BLaER1 treated with 17β-estradiol and CSF1 and Interleukin-3, amounts not matched to agents 10 nM and 100 nM (cell line): Measurements from ENCODE around the gene GABRG3.
"Not testable (repeated sequence)": the region's sequence is repeated elsewhere in the genome, so short reads cannot be mapped to it uniquely, and the experiment has no call there.

Experiments used
- H3K27ac ChIP-seq, 11 experiments: shearing (Covaris generic); formaldehyde crosslinking; 2 replicates each; pipeline ENCODE4 v1.8.1; 2022
- H3K27me3 ChIP-seq, 11 experiments: shearing (Covaris generic); formaldehyde crosslinking; 2 replicates each; pipeline ENCODE4 v1.8.1; 2022
- H3K36me3 ChIP-seq, 11 experiments: shearing (Covaris generic); formaldehyde crosslinking; 2 replicates each; pipeline ENCODE4 v1.8.1; 2022
- H3K4me1 ChIP-seq, 10 experiments: shearing (Covaris generic); formaldehyde crosslinking; 2 replicates each; pipeline ENCODE4 v1.8.1; 2022
- H3K4me2 ChIP-seq, 11 experiments: shearing (Covaris generic); formaldehyde crosslinking; 2 replicates each; pipeline ENCODE4 v1.8.1; 2022
- H3K4me3 ChIP-seq, 10 experiments: shearing (Covaris generic); formaldehyde crosslinking; 2 replicates each; pipeline ENCODE4 v1.8.1; 2022
- H3K9ac ChIP-seq, 11 experiments: shearing (Covaris generic); formaldehyde crosslinking; 2 replicates each; pipeline ENCODE4 v1.8.1; 2022
- H3K9me3 ChIP-seq, 11 experiments: shearing (Covaris generic); formaldehyde crosslinking; replicated peaks in 1 of 11; 2 replicates each; pipeline ENCODE4 v1.8.1; 2022
- H4K20me1 ChIP-seq, 11 experiments: shearing (Covaris generic); formaldehyde crosslinking; 2 replicates each; pipeline ENCODE4 v1.8.1; 2022
- Cebpa-rat ChIP-seq, 11 experiments: shearing (Covaris generic); IDR thresholded peaks; 2 replicates each; pipeline ENCODE4 v1.8.1; 2022

The GABRG3 gene

GRCh38 chr15:27359586-27359985, 388.6 kb downstream of the GABRG3 start:
- no peak for TF ChIP-seq Cebpa-rat (IDR thresholded peaks at IDR 0.05)
- H3K4me1 ChIP-seq, result no peaks in the 10 kb centered on the region
- no peak overlapping the region for H3K4me3 ChIP-seq
- no peaks in the 10 kb centered on the region for H3K36me3 ChIP-seq
- no peaks in the 10 kb centered on the region for H3K27me3 ChIP-seq
- H3K4me2 ChIP-seq, result no peak overlapping the region
- H3K27ac ChIP-seq, result no peak overlapping the region
- H3K9ac ChIP-seq, result no peak overlapping the region
- H3K9me3 ChIP-seq, result peaks cover 0 to 7% (median 0%) of the 10 kb centered on the region in 11 experiments; a peak in 4 of 22 replicates
- H4K20me1 ChIP-seq, result no peaks in the 10 kb centered on the region

DNA sequence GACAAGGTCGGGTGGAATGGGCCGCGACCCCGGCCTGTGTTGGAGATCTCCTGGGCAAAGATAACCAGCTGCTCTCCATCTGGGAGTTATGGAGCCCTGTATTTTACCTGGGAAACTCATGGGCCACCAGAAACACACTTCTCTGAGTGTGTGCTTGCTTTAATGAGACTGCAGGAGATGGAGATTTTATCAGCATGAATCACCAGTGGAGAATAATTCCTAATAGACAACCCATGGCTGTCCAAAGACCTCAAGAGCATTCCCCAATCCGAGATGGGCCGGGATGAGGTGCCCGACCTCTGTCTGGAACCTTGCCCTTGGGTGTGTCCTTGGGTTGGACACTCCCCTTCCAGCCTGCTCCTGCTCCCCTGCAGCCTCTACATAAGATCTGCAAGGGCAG, 389.3 kb downstream of the GABRG3 start:
- Histone ChIP-seq H3K27ac (no peak overlapping the region), H3K9ac (no peak overlapping the region), H3K36me3 (no peaks in the 10 kb centered on the region), H3K27me3 (no peaks in the 10 kb centered on the region), H3K4me1 (no peaks in the 10 kb centered on the region), H3K4me2 (no peak overlapping the region), H3K4me3 (no peak overlapping the region), H4K20me1 (no peaks in the 10 kb centered on the region), H3K9me3 (peaks cover 0 to 4% (median 0%) of the 10 kb centered on the region in 11 experiments; a peak in 4 of 22 replicates)
- TF ChIP-seq Cebpa-rat (IDR thresholded peaks at IDR 0.05), result no peak

DNA sequence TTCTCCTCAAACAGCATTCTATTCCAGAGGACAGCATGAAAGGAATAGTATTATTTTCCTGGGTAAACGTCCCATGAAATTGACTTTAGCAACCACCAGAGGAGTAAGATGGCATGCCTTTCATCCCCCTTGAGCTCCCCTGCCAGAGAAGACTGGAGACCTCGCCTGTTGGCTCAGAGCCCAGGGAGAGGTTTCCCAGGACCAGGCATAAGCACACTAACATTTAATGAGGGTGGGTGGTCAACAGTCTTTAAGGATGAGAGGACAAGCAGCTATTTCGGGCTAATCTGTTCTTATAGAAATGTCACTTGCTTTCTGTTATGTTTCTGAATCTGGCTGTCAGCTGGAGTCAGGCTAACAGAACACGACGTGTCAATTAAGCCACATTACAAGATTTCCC, 390.5 kb downstream of the GABRG3 start:
- H3K27me3 ChIP-seq, result no peaks in the 10 kb centered on the region
- no peaks in the 10 kb centered on the region for H3K4me1 ChIP-seq
- no peak overlapping the region for H3K4me2 ChIP-seq
- no peak for TF ChIP-seq Cebpa-rat (IDR thresholded peaks at IDR 0.05)
- H4K20me1 ChIP-seq, result no peaks in the 10 kb centered on the region
- H3K36me3 ChIP-seq, result no peaks in the 10 kb centered on the region
- no peak overlapping the region for H3K27ac ChIP-seq
- H3K4me3 ChIP-seq, result no peak overlapping the region
- no peaks in the 10 kb centered on the region for H3K9me3 ChIP-seq
- no peak overlapping the region for H3K9ac ChIP-seq

GRCh38 chr15:27365456-27365855, 394.5 kb downstream of the GABRG3 start:
- H4K20me1 ChIP-seq, result no peaks in the 10 kb centered on the region
- TF ChIP-seq Cebpa-rat (IDR thresholded peaks at IDR 0.05), result no peak
- no peaks in the 10 kb centered on the region for H3K9me3 ChIP-seq
- no peak overlapping the region for H3K9ac ChIP-seq
- H3K36me3 ChIP-seq, result no peaks in the 10 kb centered on the region
- no peaks in the 10 kb centered on the region for H3K27me3 ChIP-seq
- H3K27ac ChIP-seq, result no peak overlapping the region
- H3K4me2 ChIP-seq, result no peak overlapping the region
- no peak overlapping the region for H3K4me3 ChIP-seq
- H3K4me1 ChIP-seq, result no peaks in the 10 kb centered on the region

- not testable (repeated sequence) for H3K36me3 ChIP-seq, H3K27me3 ChIP-seq, H4K20me1 ChIP-seq, H3K9ac ChIP-seq, H3K4me3 ChIP-seq
- Histone ChIP-seq H3K27ac (peak overlapping the region in 4 of 11 experiments; percentile 40 to 57 (median 52); a peak in 6 of 22 replicates), H3K9me3 (peaks cover 0 to 14% (median 8%) of the 10 kb centered on the region in 11 experiments; a peak in 9 of 22 replicates), H3K4me1 (peaks cover 0 to 21% (median 15%) of the 10 kb centered on the region in 10 experiments; a peak in 14 of 20 replicates), H3K4me2 (peak overlapping the region in 9 of 11 experiments; percentile 13 to 63 (median 52); a peak in 17 of 22 replicates)
These were observed 406.4 kb downstream of the GABRG3 start for GRCh38 chr15:27377391-27377790.

DNA sequence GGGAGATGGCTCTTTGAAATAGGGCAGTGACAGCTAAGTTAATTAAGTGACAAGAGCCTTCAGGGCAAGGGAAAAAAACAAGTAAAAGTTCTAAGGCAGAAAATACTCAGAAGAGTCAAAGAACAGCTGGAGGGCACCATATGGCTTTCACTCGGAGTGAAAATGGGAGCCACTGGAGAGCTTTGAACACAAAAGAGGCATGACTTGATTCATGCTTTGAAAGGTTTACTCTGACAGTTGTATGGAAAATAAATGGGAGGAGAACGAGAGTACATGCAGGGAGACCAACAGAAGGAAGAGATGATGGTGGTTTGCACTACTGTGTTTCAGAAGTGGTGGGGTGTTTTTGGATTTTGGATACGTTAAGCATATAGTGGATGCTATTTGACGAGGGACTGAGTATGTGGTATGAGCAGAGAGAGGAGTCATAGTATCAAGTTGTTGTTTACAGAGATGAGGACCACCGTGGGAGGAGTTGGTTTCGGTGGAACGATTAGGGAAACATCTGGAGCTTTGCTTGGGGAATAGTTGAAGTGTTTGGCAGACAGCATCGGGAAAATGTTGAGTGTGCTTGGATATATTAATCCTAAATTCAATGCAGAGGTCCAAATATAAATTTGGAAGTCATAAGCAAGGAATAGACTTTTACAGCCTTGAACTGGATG, 411.5 kb downstream of the GABRG3 start:
- Histone ChIP-seq H3K9ac (no peak overlapping the region), H3K4me3 (no peak overlapping the region), H3K9me3 (peaks cover 16 to 25% (median 20%) of the 10 kb centered on the region in 11 experiments; a peak in 19 of 22 replicates), H3K4me2 (no peak overlapping the region), H3K4me1 (peaks cover 0 to 9% (median 6%) of the 10 kb centered on the region in 10 experiments; a peak in 14 of 20 replicates), H3K36me3 (no peaks in the 10 kb centered on the region), H3K27ac (no peak overlapping the region), H4K20me1 (no peaks in the 10 kb centered on the region), H3K27me3 (no peaks in the 10 kb centered on the region)
- TF ChIP-seq Cebpa-rat (IDR thresholded peaks at IDR 0.05), result no peak

GRCh38 chr15:27383726-27384125, 412.7 kb downstream of the GABRG3 start:
- Histone ChIP-seq H3K4me3 (no peak overlapping the region), H3K36me3 (no peaks in the 10 kb centered on the region), H3K9me3 (peaks cover 20 to 34% (median 29%) of the 10 kb centered on the region in 11 experiments), H4K20me1 (no peaks in the 10 kb centered on the region), H3K9ac (no peak overlapping the region), H3K4me1 (no peaks in the 10 kb centered on the region; a peak in 1 of 20 replicates), H3K27ac (no peak overlapping the region), H3K27me3 (no peaks in the 10 kb centered on the region), H3K4me2 (no peak overlapping the region)
- no peak for TF ChIP-seq Cebpa-rat (IDR thresholded peaks at IDR 0.05)

- Histone ChIP-seq H3K4me2 (no peak overlapping the region), H4K20me1 (no peaks in the 10 kb centered on the region), H3K9ac (no peak overlapping the region), H3K9me3 (peaks cover 3 to 17% (median 13%) of the 10 kb centered on the region in 11 experiments; a peak in 18 of 22 replicates), H3K27me3 (no peaks in the 10 kb centered on the region), H3K27ac (no peak overlapping the region), H3K4me1 (no peaks in the 10 kb centered on the region), H3K36me3 (no peaks in the 10 kb centered on the region), H3K4me3 (no peak overlapping the region)
- no peak for TF ChIP-seq Cebpa-rat (IDR thresholded peaks at IDR 0.05)
These were observed 421.2 kb downstream of the GABRG3 start for GRCh38 chr15:27392163-27392562.

GRCh38 chr15:27396521-27396920, 425.5 kb downstream of the GABRG3 start:
- H3K4me1 ChIP-seq, result no peaks in the 10 kb centered on the region
- no peak overlapping the region for H3K4me2 ChIP-seq
- H3K9me3 ChIP-seq, result peaks cover 0 to 6% (median 0%) of the 10 kb centered on the region in 11 experiments; a peak in 5 of 22 replicates

DNA sequence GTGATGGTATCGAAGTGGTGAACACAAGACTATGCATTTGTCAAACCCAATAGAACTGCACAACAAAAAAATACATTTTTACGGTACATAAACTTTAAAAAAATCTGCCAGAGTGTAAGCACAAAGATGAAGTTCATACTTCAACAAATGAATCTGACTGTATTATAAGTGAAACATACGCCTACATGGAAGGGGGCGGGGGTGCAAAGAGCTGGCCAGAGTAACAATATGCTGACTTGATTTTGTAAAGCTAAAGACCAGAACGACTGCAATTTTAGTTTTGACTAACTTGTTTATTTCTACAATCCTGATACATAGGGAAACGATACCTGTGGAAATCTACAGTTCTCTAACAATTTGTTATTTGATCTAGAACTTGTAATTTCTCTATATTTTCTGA, 426.0 kb downstream of the GABRG3 start:
- Histone ChIP-seq H3K4me3 (no peak overlapping the region), H3K36me3 (no peaks in the 10 kb centered on the region), H3K4me2 (no peak overlapping the region), H3K27me3 (no peaks in the 10 kb centered on the region), H3K9me3 (peaks cover 0 to 6% (median 0%) of the 10 kb centered on the region in 11 experiments; a peak in 5 of 22 replicates), H3K4me1 (no peaks in the 10 kb centered on the region), H4K20me1 (no peaks in the 10 kb centered on the region), H3K9ac (no peak overlapping the region), H3K27ac (no peak overlapping the region)
- TF ChIP-seq Cebpa-rat (IDR thresholded peaks at IDR 0.05), result no peak

More at GRCh38 chr15:27396521-27396920, 425.5 kb downstream of the GABRG3 start:
- H3K4me3 ChIP-seq, result no peak overlapping the region
- no peaks in the 10 kb centered on the region for H4K20me1 ChIP-seq
- H3K27me3 ChIP-seq, result no peaks in the 10 kb centered on the region
- H3K27ac ChIP-seq, result no peak overlapping the region
- no peak for TF ChIP-seq Cebpa-rat (IDR thresholded peaks at IDR 0.05)
- no peaks in the 10 kb centered on the region for H3K36me3 ChIP-seq
- H3K9ac ChIP-seq, result no peak overlapping the region
